Activated naive CD8-positive, alpha-beta T cell treated with anti-CD3 and anti-CD28 coated beads for 36 hours (primary cell): ENCODE measurements around the gene ACR. TPM values are rescaled to one million over a fixed set of nuclear protein-coding genes. Genes with fewer than 3 reads are reported as not detected.

Experiments
- DNase-seq: peaks from one replicate; pipeline ENCODE4 v3.0.0; 2021
- H3K27ac Mint-ChIP-seq: one replicate; pipeline ENCODE4 v1.8.0; 2022; ENCODE audit warnings: mild to moderate bottlenecking, moderate library complexity, mixed read lengths
- H3K27me3 Mint-ChIP-seq: one replicate; pipeline ENCODE4 v1.8.0; 2022; ENCODE audit warnings: mild to moderate bottlenecking, mixed read lengths
- H3K36me3 Mint-ChIP-seq: one replicate; pipeline ENCODE4 v1.8.0; 2021; ENCODE audit warnings: mild to moderate bottlenecking, mixed read lengths
- H3K4me1 Mint-ChIP-seq: one replicate; pipeline ENCODE4 v1.8.0; 2021; ENCODE audit warnings: mixed read lengths
- H3K4me3 Mint-ChIP-seq: one replicate; pipeline ENCODE4 v1.8.0; 2022; ENCODE audit warnings: mild to moderate bottlenecking, moderate library complexity, mixed read lengths
- H3K9me3 Mint-ChIP-seq: one replicate; pipeline ENCODE4 v1.8.0; 2022; ENCODE audit warnings: mixed read lengths
- total RNA-seq, 2 experiments: library from RNA; stranded (reverse); gene quantifications; one replicate each; pipeline ENCODE4 v1.2.3, GENCODE V29; 2021

ACR gene
- total RNA-seq, 2 experiments from 2014 or later: not detected

DNA sequence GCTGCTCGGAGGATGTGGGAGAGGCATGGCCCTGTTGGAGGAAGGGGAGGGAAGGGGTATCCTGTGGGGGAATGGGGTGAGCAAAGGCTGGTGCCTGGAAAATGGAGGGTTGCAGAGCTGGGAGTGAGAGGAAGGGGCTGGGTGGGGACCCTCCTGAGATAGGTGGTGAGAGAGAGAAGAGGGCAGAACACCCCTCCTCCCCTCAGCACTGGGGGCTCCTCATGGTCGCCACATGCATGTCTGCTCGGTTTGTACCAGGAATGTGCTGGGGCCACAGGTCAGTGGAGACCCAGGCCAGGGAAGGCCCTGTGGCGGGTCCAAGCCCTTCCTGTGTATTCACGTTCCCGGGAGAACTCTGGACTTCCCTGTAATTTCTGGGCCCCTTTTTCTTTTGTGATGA lies 27.8 kb upstream of the ACR start:
- H3K36me3 Mint-ChIP-seq: no peaks in the 10 kb centered on the region
- no peak overlapping the region for H3K27ac Mint-ChIP-seq
- no peak for DNase-seq
- no peaks in the 10 kb centered on the region for H3K27me3 Mint-ChIP-seq
- no peak overlapping the region for H3K4me3 Mint-ChIP-seq
- no peaks in the 10 kb centered on the region for H3K4me1 Mint-ChIP-seq
- H3K9me3 Mint-ChIP-seq: no peaks in the 10 kb centered on the region

DNA sequence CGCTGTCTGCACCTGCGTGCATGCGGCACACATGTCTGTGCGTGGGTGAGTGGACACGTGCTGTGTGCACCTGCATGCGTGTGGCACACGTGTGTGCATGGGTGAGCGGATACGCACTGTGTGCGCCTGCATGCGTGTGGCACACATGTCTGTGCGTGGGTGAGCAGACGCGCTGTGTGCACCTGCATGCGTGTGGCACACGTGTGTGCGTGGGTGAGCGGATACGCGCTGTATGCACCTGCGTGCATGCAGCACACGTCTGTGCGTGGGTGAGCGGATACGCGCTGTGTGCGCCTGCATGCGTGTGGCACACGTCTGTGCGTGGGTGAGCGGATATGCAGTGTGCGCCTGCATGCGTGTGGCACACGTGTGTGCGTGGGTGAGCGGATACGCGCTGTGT lies 27.1 kb upstream of the ACR start:
- H3K4me3 Mint-ChIP-seq: no peak overlapping the region
- no peak overlapping the region for H3K27ac Mint-ChIP-seq
- H3K27me3 Mint-ChIP-seq: no peaks in the 10 kb centered on the region
- no peaks in the 10 kb centered on the region for H3K36me3 Mint-ChIP-seq
- no peak for DNase-seq
- H3K4me1 Mint-ChIP-seq: no peaks in the 10 kb centered on the region
- no peaks in the 10 kb centered on the region for H3K9me3 Mint-ChIP-seq

DNA sequence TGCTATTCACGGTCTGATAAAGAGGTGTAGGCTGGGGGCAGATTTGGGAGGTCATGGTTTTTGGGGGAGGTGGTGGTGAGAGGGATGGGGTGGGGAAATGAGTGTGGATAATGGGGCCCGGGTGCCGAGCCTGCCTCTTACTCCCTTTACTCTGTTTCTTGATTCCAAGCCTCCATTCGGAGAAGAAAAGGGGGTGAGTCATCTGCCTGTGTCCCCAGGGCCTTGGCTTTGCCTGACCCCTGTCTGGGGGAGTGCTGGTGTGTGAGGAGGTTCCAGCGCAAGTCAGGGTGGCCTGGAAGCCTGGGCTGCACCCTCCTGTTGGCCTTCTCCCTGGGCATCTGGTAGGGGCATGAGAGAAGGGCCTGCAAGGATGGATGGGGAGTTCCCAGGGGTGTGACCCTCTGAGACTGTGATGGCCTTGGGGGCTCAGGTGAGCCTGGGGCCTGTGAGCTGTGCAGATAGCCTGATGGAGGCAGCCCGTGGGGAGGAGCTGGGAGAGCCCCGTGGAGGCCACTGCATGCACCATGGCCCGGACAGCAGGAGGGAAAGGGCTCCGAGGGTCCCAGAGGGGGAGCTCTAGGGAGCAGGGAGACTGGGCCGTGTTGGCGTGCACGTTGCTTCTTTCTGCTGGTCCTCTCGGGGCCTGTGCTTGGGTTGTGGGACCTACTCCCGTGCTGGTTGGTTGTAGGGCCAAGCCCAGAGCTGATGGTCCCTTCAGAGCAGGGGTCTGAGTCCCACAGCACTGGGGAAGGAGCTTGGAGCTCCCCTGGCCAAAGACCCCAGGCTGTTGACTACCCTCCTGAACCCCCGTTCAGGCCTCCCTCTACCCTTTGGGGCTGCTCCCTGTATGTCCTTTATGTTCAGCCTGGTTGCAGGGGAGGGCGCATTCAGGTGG lies 26.3 kb upstream of the ACR start:
- H3K4me3 Mint-ChIP-seq: no peak overlapping the region
- DNase-seq: no peak
- no peaks in the 10 kb centered on the region for H3K36me3 Mint-ChIP-seq
- H3K27ac Mint-ChIP-seq: no peak overlapping the region
- no peaks in the 10 kb centered on the region for H3K4me1 Mint-ChIP-seq
- no peaks in the 10 kb centered on the region for H3K9me3 Mint-ChIP-seq
- H3K27me3 Mint-ChIP-seq: no peaks in the 10 kb centered on the region

DNA sequence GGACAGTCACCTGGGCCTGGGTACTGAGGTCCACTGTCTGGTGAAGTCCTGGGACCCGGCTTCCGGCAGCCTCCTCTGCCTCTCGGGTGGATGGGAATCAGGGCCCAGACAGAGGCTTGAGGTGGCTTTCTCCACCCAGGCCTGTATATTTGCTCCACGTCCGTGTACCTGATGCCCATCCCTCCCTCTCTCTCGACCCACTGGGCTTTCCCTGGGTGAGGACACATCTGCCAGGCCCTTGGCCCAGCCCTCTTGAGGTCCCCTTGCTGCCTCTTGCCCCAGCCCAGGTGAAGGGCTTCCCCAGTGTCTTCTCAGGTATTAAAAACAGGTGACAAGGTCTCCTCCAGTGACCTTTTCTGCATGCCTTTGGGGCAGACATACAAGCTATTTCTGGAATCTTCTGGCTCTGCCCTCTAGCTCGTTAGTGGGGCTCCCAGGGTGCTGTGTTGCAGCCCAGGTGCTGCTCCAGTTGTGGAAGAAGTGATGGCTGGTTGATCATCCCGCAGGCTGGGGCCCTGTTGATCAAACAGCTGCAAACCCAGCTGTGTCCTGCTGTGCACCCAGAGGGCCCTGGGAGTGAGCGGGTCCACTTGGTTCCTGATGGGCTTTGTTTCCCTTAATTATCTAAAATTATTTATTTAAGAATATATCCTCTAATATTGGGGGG lies 25.5 kb upstream of the ACR start:
- Mint-ChIP-seq H3K9me3 (no peaks in the 10 kb centered on the region), H3K4me3 (no peak overlapping the region), H3K27me3 (no peaks in the 10 kb centered on the region), H3K4me1 (no peaks in the 10 kb centered on the region), H3K27ac (no peak overlapping the region), H3K36me3 (no peaks in the 10 kb centered on the region)
- no peak for DNase-seq

DNA sequence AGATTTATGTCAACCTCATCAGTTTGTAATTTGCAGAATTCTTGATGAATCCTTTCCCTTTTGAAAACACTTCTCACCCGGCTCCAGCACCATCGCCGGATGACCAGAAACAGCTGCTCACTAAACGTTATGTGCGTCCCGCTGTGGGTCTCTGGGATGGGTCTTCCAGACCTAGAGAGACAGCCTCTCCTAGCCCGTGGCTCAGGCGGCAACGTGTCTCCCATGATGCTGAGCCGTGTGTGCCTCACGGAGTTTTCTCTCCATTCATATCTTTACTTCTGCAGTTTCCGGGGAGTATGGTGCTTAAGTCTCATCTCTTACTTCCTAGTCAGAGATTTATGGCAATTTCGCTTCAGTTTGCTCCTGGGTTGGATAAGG lies 25.0 kb upstream of the ACR start:
- no peak overlapping the region for H3K27ac Mint-ChIP-seq
- H3K9me3 Mint-ChIP-seq: no peaks in the 10 kb centered on the region
- DNase-seq: no peak
- no peaks in the 10 kb centered on the region for H3K4me1 Mint-ChIP-seq
- H3K27me3 Mint-ChIP-seq: no peaks in the 10 kb centered on the region
- no peak overlapping the region for H3K4me3 Mint-ChIP-seq
- H3K36me3 Mint-ChIP-seq: no peaks in the 10 kb centered on the region

DNA sequence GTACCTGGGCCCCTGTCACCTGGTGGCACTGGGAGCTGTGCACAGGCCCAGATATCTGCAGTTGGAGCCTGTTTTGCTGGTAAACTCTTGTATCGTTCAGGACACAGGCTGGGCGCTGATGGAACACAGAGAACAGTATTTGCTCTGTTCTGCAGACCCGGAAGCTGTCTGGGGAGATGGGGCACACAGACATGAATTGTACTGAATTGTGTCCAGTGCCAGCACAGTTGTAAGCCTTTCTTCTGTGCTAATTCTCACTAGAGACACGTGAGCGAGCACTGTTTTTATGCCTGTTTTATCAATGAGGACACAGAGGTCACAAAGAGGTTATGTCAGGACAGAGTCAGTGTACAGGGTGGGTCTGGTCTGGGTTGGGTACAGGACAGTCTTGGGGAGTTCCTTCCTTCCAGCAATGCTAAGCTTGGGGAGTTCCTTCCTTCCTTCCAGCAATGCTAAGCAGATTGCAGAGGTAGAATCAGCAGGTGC lies 24.4 kb upstream of the ACR start:
- no peaks in the 10 kb centered on the region for H3K27me3 Mint-ChIP-seq
- no peaks in the 10 kb centered on the region for H3K4me1 Mint-ChIP-seq
- no peaks in the 10 kb centered on the region for H3K36me3 Mint-ChIP-seq
- no peaks in the 10 kb centered on the region for H3K9me3 Mint-ChIP-seq
- no peak overlapping the region for H3K27ac Mint-ChIP-seq
- H3K4me3 Mint-ChIP-seq: no peak overlapping the region
- no peak for DNase-seq

DNA sequence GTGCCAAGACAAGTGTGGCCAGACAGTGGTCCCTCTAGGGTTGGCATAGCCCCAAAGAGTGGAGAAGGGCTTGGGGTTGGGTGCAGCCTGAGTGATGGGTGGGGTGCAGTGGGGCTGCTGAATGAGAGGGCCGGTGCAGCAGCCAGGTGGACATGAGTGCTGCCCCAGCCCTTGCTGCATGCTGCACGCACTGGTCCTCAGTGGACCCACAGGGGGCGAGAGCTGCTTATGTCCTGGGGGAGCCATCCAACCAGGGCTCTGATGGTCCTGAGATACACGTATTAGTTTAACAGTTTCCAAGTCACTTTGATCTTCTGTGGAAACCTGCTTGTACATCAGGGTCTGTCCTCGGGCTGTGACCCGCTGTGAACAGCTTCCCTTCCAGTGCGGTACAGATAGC lies 23.9 kb upstream of the ACR start:
- Mint-ChIP-seq H3K4me1 (no peaks in the 10 kb centered on the region), H3K9me3 (no peaks in the 10 kb centered on the region), H3K4me3 (no peak overlapping the region), H3K27ac (no peak overlapping the region), H3K27me3 (no peaks in the 10 kb centered on the region), H3K36me3 (no peaks in the 10 kb centered on the region)
- no peak for DNase-seq

DNA sequence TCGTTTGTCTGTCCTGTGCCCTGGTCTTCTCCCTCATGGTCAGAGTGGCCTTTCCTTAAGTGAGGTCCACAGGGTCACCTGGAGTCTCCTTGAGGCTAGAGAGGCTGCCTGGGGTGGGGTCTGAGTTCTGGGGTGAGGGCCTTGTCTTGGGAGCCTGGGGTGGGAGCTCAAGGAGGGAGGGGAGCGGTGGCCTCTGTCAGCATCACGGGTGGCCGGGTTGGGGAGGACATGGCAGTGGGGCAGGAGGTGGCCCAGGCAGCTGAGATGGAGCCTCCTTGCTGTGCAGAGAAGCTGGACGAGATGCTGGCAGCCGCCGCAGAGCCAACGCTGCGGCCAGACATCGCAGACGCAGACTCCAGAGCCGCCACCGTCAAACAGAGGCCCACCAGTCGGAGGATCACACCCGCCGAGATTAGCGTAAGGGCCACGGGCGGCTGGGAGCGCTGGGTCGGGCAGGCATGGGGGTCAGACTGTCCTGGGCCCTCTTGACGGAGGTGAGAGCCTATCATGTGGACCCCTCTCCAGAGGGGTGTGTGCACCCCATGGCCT lies 23.3 kb upstream of the ACR start:
- no peak overlapping the region for H3K4me3 Mint-ChIP-seq
- DNase-seq: no peak
- no peaks in the 10 kb centered on the region for H3K9me3 Mint-ChIP-seq
- no peak overlapping the region for H3K27ac Mint-ChIP-seq
- H3K4me1 Mint-ChIP-seq: no peaks in the 10 kb centered on the region
- no peaks in the 10 kb centered on the region for H3K27me3 Mint-ChIP-seq
- no peaks in the 10 kb centered on the region for H3K36me3 Mint-ChIP-seq

DNA sequence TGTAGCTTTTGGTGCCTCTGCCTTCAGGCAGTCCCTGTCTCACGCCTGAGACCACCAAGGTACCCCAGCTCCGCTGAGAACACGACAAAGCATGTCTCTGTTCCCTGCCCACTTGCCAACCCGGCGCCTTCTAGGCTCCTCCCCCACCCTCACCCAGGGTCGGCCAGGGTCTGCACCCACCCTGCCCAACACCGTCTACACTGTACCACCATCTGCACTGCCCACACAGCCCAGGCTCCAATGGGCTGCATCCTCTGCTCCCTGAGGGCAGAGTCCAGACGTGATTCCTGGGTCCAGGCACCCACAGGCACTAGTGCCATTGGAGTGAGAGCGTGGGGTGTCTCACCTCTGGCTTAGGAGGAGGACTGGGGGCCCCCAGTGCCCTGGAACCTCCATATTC lies 22.8 kb upstream of the ACR start:
- no peaks in the 10 kb centered on the region for H3K36me3 Mint-ChIP-seq
- no peak overlapping the region for H3K27ac Mint-ChIP-seq
- DNase-seq: no peak
- no peak overlapping the region for H3K4me3 Mint-ChIP-seq
- H3K4me1 Mint-ChIP-seq: no peaks in the 10 kb centered on the region
- H3K27me3 Mint-ChIP-seq: no peaks in the 10 kb centered on the region
- no peaks in the 10 kb centered on the region for H3K9me3 Mint-ChIP-seq

DNA sequence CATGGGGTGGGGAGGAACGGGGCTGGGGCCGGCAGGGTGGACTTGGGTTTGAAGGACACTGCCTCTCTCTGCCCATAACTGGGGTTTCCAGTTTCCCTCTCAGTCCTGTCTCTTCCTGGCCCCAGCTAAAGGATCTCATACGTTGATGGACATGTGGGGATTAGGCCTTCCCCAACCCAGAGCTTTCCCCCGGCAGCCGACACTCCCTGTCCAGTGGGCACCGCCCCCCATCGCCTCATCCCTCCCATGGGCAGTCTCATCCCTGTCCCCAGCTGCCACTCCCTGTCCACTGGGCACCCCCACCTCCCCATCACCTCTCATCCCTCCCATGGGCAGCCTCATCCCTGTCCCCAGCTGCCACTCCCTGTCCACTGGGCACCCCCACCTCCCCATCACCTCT lies 22.2 kb upstream of the ACR start:
- Mint-ChIP-seq H3K27me3 (no peaks in the 10 kb centered on the region), H3K36me3 (no peaks in the 10 kb centered on the region), H3K9me3 (no peaks in the 10 kb centered on the region), H3K4me1 (no peaks in the 10 kb centered on the region), H3K27ac (no peak overlapping the region), H3K4me3 (no peak overlapping the region)
- no peak for DNase-seq

DNA sequence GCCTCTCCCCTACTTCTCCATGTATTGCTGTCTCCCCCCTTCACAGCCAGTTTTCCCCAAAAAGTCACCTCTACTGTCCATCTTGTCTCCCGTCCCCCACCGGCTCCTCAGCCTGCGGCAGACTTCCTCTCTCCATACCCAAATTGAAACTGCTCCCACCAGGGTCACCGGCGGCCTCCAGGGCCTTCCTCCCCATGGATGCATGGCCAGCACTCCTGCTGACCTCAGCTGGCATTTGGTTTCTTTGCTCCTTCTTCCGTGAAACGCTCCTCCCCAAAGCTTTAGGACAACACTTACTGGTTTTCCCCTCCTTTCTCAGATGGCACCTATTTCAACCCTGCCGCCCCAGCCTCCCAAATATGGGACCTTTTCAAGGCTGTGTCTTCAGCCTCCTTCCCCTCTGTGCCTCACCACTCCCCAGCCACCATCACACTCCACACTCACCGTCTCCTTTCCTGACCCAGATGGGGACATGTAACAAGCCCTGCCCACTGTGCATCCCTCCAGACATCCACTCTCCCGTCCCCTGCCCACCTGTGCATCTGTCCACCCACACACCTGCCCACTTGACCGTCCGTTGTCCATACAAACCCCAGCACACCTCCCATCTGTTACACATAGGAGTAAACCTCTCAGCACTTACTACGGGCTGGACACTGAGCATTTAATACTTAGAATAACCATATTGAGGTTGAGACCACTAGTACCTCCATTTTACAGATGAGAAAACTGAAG lies 21.5 kb upstream of the ACR start:
- no peaks in the 10 kb centered on the region for H3K36me3 Mint-ChIP-seq
- H3K27ac Mint-ChIP-seq: no peak overlapping the region
- no peak overlapping the region for H3K4me3 Mint-ChIP-seq
- H3K27me3 Mint-ChIP-seq: no peaks in the 10 kb centered on the region
- no peak for DNase-seq
- H3K9me3 Mint-ChIP-seq: no peaks in the 10 kb centered on the region
- H3K4me1 Mint-ChIP-seq: no peaks in the 10 kb centered on the region

DNA sequence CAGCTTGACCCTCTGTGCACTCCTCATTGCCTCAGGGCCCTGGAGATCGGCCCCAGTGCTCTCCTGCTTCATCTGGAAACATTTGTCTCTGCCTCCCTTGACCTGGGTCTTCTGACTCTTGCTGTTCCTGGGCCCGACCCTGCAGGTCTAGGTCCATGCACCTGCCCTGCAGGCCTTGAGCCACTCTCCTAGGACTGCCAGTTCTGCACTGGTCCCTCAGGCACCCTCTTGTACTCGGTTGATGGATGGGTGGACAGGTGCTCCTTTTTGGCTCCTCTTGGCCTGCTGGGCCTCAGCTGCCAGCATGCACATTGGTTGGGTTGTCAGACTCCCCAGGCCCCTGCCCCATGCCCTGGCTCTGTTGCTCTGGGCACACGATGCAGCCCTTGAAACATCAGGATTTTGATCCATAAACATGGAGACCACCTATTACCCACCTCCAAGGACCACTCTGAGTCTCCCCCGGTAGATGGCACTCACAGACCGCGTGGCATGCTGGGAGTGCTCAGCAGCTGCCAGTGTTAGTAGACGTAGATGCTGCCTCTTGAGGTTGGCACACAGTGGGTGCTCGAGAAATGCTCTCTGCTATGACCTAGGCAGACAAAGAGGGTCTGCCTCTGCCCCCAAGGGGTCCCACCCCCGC lies 20.2 kb upstream of the ACR start:
- Mint-ChIP-seq H3K4me1 (no peaks in the 10 kb centered on the region), H3K36me3 (no peaks in the 10 kb centered on the region), H3K27me3 (no peaks in the 10 kb centered on the region), H3K4me3 (no peak overlapping the region), H3K27ac (no peak overlapping the region), H3K9me3 (no peaks in the 10 kb centered on the region)
- no peak for DNase-seq

DNA sequence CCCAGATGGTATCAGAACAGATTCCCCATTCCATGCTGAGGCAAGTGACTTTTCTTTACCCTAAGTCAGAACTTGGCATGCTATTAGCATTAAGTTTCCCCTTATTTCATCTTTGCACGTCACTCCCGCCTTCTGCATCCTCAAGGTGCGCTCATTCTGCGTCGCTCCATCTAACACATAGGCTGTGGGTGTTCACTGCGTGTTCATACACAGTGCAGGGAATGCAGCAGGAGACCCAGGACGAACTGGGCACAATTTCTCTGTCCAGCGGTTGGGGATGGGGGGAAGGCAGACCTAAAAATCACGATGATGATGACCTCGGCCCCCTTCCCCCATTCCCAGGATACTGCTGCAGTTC lies 19.7 kb upstream of the ACR start:
- Mint-ChIP-seq H3K27me3 (no peaks in the 10 kb centered on the region), H3K9me3 (no peaks in the 10 kb centered on the region), H3K4me3 (no peak overlapping the region), H3K36me3 (no peaks in the 10 kb centered on the region), H3K27ac (no peak overlapping the region), H3K4me1 (no peaks in the 10 kb centered on the region)
- DNase-seq: no peak

DNA sequence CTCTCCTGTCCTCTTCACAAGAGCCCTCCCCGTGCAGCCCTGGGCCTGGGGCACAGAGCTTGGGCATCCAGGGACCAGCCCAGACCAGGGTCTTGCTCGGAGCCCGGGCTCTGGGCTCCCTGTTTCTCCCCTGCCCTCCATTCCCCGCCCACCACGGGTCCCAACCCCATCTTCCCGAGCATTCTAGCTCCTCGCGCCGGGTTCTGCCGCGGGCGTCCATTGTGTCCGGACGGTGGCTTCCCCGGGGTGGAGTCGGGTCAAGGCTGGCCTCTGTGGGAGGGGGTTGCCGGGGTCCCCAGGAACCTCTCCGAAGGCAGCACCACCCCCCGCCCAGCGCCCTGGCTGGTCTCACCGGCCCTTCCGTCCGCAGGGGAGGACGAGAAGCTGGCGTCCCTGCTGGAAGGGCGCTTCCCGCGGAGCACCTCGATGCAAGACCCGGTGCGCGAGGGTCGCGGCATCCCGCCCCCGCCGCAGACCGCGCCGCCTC lies 18.1 kb upstream of the ACR start:
- Mint-ChIP-seq H3K4me3 (no peak overlapping the region), H3K9me3 (no peaks in the 10 kb centered on the region), H3K27ac (no peak overlapping the region), H3K4me1 (no peaks in the 10 kb centered on the region), H3K36me3 (no peaks in the 10 kb centered on the region), H3K27me3 (no peaks in the 10 kb centered on the region)
- no peak for DNase-seq
